GM12864 (cell line): Measurements from ENCODE around the gene COA1.

Experiments
- DNase-seq: peaks from one replicate; pipeline ENCODE4 v3.0.0-alpha.2; 2011; ENCODE audit warnings: low read depth
- H3K4me3 ChIP-seq: 2 replicates; pipeline ENCODE4 v1.5.1; 2011; ENCODE audit warnings: mild to moderate bottlenecking, low read depth, low read length, control low read depth
- TF ChIP-seq, protein P1 (sequence below): IDR thresholded peaks from 2 replicates; pipeline ENCODE4 v1.5.1; 2011; ENCODE audit warnings: low read depth, mild to moderate bottlenecking, moderate library complexity, low read length, control low read depth, inconsistent platforms; ENCODE audit errors: missing control alignments

Gene COA1

GRCh38 chr7:43757073-43757720 is 27.9 kb upstream of the COA1 start:
- H3K4me3 ChIP-seq: no peak overlapping the region
- DNase-seq: no peak
- TF ChIP-seq, protein P1, sequence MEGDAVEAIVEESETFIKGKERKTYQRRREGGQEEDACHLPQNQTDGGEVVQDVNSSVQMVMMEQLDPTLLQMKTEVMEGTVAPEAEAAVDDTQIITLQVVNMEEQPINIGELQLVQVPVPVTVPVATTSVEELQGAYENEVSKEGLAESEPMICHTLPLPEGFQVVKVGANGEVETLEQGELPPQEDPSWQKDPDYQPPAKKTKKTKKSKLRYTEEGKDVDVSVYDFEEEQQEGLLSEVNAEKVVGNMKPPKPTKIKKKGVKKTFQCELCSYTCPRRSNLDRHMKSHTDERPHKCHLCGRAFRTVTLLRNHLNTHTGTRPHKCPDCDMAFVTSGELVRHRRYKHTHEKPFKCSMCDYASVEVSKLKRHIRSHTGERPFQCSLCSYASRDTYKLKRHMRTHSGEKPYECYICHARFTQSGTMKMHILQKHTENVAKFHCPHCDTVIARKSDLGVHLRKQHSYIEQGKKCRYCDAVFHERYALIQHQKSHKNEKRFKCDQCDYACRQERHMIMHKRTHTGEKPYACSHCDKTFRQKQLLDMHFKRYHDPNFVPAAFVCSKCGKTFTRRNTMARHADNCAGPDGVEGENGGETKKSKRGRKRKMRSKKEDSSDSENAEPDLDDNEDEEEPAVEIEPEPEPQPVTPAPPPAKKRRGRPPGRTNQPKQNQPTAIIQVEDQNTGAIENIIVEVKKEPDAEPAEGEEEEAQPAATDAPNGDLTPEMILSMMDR: no peak

- DNase-seq: no peak
- no peak overlapping the region for H3K4me3 ChIP-seq
- TF ChIP-seq, protein P1: no peak
Measured at GRCh38 chr7:43756368-43757072, 27.2 kb upstream of the COA1 start.

DNA sequence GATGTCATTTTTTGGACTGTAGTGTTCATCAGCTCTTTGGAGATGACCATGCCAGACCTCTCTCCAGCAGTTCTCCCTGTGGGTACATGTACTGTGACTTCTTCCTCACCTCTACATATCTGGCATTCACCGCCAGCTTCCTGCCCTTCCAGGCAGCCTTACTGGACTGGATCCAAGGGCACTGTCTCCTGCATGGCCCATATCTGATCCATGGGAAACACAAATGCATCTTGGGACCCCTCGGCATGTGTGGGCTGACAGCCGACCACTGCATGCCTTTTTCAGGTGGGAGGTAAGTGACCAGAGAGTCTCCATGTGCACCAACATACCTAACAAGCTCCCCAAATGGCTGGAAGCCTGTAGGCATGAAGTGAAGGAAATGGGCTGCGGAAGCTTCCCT is 25.3 kb upstream of the COA1 start:
- TF ChIP-seq, protein P1: no peak
- no peak overlapping the region for H3K4me3 ChIP-seq
- no peak for DNase-seq

DNA sequence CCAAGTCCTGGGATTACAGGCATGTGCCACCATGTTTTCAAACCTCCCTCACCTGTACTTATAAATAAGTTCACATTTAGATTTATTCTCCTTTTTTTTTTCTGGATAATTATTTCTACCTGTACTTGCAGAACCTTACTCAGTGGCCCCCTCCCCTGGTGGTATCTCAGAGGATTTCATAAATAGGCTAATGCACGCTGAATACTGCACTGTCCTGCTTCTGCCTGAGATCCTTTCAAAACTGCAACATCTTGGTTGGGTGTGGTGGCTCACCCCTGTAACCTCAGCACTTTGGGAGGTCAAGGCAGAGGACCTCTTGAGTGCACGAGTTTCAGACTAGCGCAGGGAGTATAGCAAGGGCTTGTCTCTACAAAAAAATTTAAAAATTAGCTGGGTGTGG is 24.5 kb upstream of the COA1 start:
- DNase-seq: no peak
- no peak overlapping the region for H3K4me3 ChIP-seq
- TF ChIP-seq, protein P1: no peak

GRCh38 chr7:43753271-43753810 is 24.0 kb upstream of the COA1 start:
- no peak overlapping the region for H3K4me3 ChIP-seq
- no peak for DNase-seq
- TF ChIP-seq, protein P1: no peak

DNA sequence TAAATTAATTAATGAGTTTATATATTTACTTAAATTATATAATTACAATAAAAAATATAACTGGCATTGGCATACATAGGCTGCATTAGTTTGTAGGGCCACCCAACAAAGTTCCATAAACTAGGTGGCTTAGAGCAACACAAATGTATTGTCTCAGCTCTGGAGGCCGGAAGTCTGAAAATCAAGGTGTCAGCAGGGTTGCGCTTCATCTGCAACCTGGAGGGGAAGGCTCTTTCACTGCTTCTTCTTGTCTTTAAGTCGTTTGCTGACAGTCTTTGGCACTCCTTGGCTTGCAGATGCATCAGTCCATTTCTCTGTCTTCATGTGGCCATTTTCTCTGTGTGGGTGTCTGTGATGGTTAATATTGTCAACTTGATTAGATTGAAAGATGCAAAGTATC is 23.1 kb upstream of the COA1 start:
- no peak overlapping the region for H3K4me3 ChIP-seq
- TF ChIP-seq, protein P1: no peak
- DNase-seq: no peak
